Neutrophil (primary cell): Measurements from ENCODE around the gene KCNQ4.

Source experiments
- H3K27ac ChIP-seq: fragments of 200-600 bp; sonication (generic); 2 replicates; pipeline ENCODE4 v1.5.1; 2016; ENCODE audit warnings: mild to moderate bottlenecking, moderate library complexity
- H3K27me3 ChIP-seq: fragments of 200-600 bp; sonication (generic); 2 replicates; pipeline ENCODE4 v1.6.0; 2016; ENCODE audit warnings: mild to moderate bottlenecking
- H3K36me3 ChIP-seq: fragments of 200-600 bp; sonication (generic); 2 replicates; pipeline ENCODE4 v1.5.1; 2017
- H3K4me1 ChIP-seq, 2 experiments: fragments of 200-600 bp in 1 of 2; sonication (generic) in 1 of 2; 1 replicate in 1 of 2; 2 replicates in 1 of 2; pipeline versions ENCODE4 v1.5.1 to v1.6.1; 2013 to 2016; ENCODE audit warnings: low read depth in 1 of 2, low read length in 1 of 2, mild to moderate bottlenecking in 1 of 2, moderate library complexity in 1 of 2; ENCODE audit not compliant: control insufficient read depth in 1 of 2, insufficient read depth in 1 of 2
- H3K4me3 ChIP-seq, 2 experiments: fragments of 200-600 bp in 1 of 2; sonication (generic) in 1 of 2; 1 replicate in 1 of 2; 2 replicates in 1 of 2; pipeline ENCODE4 v1.5.1; 2013 to 2016; ENCODE audit warnings: low read depth in 1 of 2, low read length in 1 of 2, mild to moderate bottlenecking in 1 of 2, moderate library complexity in 1 of 2
- H3K9me3 ChIP-seq: fragments of 200-600 bp; sonication (generic); 2 replicates; pipeline ENCODE4 v1.5.1; 2016
- TF ChIP-seq, protein P1 (sequence below): fragments of 200-600 bp; sonication (generic); IDR thresholded peaks from 2 replicates; pipeline ENCODE4 v1.5.1; 2016; ENCODE audit warnings: antibody characterized with exemption

The KCNQ4 gene

DNA sequence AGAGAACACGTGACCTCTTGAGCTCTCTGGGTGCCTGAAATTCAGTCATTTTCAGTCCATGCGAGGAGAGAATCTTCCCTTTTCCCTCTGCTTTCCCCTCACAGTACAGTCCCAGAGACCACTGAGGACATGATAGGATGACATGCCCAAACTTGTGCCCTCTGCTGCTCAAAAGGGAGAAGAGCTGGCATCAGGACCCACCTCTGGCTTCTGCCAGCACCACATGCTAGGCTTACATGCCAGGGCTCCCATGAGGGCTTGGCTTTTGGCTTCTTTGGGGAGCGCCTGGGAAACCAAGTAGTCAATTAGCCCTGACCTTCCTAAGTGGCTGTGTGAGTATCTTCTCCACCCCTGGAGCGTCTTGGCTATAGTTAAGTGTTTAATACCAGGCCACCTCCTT, 13.8 kb upstream of the KCNQ4 start:
- Histone ChIP-seq H3K4me1 (no peaks in the 10 kb centered on the region), H3K27me3 (no peaks in the 10 kb centered on the region), H3K4me3 (no peak overlapping the region), H3K36me3 (peaks cover 89% of the 10 kb centered on the region), H3K27ac (no peak overlapping the region), H3K9me3 (peaks cover 4% of the 10 kb centered on the region)
- TF ChIP-seq, protein P1, sequence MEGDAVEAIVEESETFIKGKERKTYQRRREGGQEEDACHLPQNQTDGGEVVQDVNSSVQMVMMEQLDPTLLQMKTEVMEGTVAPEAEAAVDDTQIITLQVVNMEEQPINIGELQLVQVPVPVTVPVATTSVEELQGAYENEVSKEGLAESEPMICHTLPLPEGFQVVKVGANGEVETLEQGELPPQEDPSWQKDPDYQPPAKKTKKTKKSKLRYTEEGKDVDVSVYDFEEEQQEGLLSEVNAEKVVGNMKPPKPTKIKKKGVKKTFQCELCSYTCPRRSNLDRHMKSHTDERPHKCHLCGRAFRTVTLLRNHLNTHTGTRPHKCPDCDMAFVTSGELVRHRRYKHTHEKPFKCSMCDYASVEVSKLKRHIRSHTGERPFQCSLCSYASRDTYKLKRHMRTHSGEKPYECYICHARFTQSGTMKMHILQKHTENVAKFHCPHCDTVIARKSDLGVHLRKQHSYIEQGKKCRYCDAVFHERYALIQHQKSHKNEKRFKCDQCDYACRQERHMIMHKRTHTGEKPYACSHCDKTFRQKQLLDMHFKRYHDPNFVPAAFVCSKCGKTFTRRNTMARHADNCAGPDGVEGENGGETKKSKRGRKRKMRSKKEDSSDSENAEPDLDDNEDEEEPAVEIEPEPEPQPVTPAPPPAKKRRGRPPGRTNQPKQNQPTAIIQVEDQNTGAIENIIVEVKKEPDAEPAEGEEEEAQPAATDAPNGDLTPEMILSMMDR, result no peak

DNA sequence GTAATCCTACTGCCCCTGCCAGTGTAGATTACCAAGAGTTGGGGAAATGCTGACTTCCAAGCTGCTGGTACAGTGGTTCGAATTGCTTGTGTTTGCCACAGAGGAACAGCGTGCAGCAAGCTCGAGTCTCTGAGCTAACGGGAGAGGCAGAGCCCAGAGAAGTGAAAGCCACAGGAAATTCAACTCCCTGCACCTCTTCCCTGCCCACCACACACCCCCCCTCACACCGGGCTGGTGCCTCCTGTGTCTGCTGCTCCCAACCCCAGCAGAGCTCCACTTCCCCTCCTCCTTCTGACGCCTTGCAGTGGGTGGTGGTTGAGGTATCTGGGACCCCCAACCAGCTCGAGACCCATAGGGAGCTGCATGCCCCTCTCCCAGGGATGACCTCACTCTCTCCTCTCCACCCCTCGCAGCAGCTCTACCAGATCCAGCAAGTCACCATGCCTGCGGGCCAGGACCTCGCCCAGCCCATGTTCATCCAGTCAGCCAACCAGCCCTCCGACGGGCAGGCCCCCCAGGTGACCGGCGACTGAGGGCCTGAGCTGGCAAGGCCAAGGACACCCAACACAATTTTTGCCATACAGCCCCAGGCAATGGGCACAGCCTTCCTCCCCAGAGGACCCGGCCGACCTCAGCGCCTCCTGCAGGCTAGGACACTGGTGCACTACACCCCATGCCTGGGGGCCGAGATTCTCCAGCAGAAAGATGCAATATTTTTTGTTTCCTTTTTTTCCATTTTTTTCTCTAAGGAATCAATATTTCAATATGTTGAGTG, 13.1 kb upstream of the KCNQ4 start:
- Histone ChIP-seq H3K9me3 (peaks cover 4% of the 10 kb centered on the region), H3K27ac (no peak overlapping the region), H3K36me3 (peaks cover 85% of the 10 kb centered on the region), H3K27me3 (no peaks in the 10 kb centered on the region), H3K4me1 (no peaks in the 10 kb centered on the region), H3K4me3 (no peak overlapping the region)
- TF ChIP-seq, protein P1, result no peak

DNA sequence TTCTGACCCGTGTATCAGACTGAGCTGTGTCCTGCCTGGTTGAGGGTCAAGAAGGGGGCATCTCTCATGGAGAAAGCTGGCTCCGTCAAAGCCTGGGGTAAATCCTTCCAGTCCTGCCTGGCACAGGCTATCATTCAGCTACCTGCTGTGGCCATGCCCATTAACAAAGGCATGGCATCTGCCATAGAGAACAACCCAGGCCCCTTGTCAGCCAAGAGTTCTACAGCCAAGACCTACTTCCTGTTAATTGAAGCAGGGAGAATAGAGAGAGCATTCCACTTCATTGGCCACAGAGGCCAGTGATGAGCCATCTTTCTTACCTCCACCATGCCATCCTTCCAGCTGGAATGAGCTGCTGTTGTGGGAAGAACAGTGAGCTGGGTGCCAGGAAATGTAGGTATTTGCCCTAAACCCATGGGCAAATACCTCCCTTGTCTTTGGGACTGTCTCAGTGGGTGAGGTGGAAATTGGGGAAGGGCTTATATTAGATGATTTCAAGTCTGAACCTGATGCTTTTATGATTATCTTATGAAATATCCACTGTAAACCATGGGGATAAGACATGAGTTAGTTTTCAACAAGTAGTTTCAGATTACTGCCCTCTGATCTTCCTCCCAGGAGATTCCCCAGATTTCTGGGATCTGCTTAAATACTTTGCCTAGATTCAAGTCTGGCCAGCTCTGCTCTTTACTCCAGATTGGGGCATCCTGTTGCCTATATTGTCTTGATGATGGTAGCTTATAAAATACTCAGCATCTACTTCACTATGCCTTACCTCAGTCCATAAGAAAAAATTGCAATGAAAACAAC, 11.2 kb upstream of the KCNQ4 start:
- Histone ChIP-seq H3K27ac (no peak overlapping the region), H3K27me3 (no peaks in the 10 kb centered on the region), H3K9me3 (peaks cover 4% of the 10 kb centered on the region), H3K4me3 (no peak overlapping the region), H3K36me3 (peaks cover 74% of the 10 kb centered on the region), H3K4me1 (no peaks in the 10 kb centered on the region)
- TF ChIP-seq, protein P1, result no peak

DNA sequence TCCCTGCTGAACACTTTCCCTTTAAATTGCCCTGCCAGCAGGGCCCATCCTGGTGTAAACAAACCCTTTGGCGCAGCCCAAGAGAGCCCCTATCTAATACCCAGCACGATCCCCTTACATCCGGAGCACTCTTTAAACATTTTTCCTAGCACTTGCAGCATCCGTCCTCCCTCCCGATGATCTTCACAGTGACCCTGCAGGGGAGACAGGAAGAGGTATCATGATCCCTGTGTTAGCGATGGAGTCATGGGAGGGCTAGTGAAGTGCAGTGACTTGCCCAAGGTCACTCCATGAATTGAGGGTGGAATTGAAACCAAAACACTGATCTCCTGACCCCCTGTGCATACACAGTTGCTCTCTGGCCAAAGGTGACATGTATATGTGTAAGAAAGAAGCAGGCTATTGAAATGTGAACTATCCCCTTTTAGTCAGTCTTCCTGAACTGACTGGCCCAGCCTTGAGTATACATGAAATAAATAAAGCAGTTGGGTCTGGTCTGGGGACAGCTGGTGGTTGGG, 9.8 kb upstream of the KCNQ4 start:
- Histone ChIP-seq H3K27me3 (no peaks in the 10 kb centered on the region), H3K36me3 (peaks cover 60% of the 10 kb centered on the region)

DNA sequence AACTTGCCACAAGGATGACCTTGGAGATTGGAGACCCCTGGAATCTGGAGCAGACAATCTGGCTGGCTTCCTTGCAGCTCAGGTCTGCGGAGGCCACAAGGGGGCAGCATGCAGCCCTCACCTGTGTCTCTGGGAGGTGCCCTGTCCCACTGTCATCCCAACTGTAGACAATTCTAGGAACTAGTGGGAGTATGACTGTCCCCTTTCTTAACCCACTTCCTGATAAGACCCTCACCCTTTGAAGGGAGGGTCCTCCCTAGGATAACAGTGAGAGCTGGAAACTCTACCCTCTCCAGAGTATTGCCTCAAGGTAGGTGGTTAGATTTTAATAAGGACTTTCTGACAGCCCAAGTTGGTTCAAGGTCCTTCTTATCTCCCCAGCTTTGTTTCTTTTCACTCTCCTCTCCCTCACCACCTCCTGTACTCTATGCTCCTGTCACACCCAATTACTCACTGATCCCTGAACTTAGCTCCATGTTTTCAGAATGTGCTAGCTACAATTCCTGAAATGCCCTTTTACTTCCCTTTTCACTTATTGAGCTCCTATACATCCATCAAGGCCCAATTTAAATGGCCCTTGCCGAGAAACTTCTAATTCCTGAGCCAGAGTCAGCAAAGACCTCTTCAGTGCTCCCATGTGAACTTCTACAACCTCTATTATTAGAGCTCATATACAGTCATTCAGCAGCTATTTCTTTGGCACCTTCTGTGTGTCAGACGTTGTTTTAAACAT, 9.2 kb upstream of the KCNQ4 start:
- Histone ChIP-seq H3K36me3 (peaks cover 54% of the 10 kb centered on the region), H3K27me3 (no peaks in the 10 kb centered on the region), H3K4me3 (no peak overlapping the region), H3K27ac (no peak overlapping the region), H3K4me1 (no peaks in the 10 kb centered on the region), H3K9me3 (no peaks in the 10 kb centered on the region)
- TF ChIP-seq, protein P1, result peak; percentile 51

More for the DNA sequence above, 9.8 kb upstream of the KCNQ4 start:
- no peaks in the 10 kb centered on the region for H3K4me1 ChIP-seq
- H3K4me3 ChIP-seq, result no peak overlapping the region
- TF ChIP-seq, protein P1, result no peak
- H3K27ac ChIP-seq, result no peak overlapping the region
- no peaks in the 10 kb centered on the region for H3K9me3 ChIP-seq
